NCI-H510A (cell line): ENCODE results near the gene DGKI.

ENCODE experiments used
- DNase-seq: peaks from one replicate; lab custom pipeline; 2025; lab: John Stamatoyannopoulos, UW

Gene DGKI

GRCh38 chr7:137787301-137787976 is 59.3 kb downstream of the DGKI start:
- DNase-seq: no peak

- no peak for DNase-seq
Measured at GRCh38 chr7:137778511-137778910, 68.3 kb downstream of the DGKI start.

- no peak for DNase-seq
Measured at GRCh38 chr7:137774793-137775201, 72.0 kb downstream of the DGKI start.

GRCh38 chr7:137772748-137773147 is 74.0 kb downstream of the DGKI start:
- DNase-seq: no peak

GRCh38 chr7:137772316-137772715 is 74.5 kb downstream of the DGKI start:
- no peak for DNase-seq

- DNase-seq: no peak
Measured at GRCh38 chr7:137771679-137772078, 75.1 kb downstream of the DGKI start.

GRCh38 chr7:137771273-137771672 is 75.5 kb downstream of the DGKI start:
- DNase-seq: no peak

- no peak for DNase-seq
Measured at GRCh38 chr7:137768366-137768765, 78.4 kb downstream of the DGKI start.

GRCh38 chr7:137762334-137762733 is 84.4 kb downstream of the DGKI start:
- DNase-seq: no peak

GRCh38 chr7:137760111-137760510 is 86.7 kb downstream of the DGKI start:
- no peak for DNase-seq

- no peak for DNase-seq
Measured at GRCh38 chr7:137757146-137757925, 89.4 kb downstream of the DGKI start.

- no peak for DNase-seq
Measured at GRCh38 chr7:137755846-137756651, 90.7 kb downstream of the DGKI start.

- DNase-seq: no peak
Measured at GRCh38 chr7:137755427-137755826, 91.3 kb downstream of the DGKI start.

- DNase-seq: no peak
Measured at GRCh38 chr7:137753948-137754851, 92.6 kb downstream of the DGKI start.

- DNase-seq: no peak
Measured at GRCh38 chr7:137753575-137753947, 93.2 kb downstream of the DGKI start.

- no peak for DNase-seq
Measured at GRCh38 chr7:137753067-137753466, 93.7 kb downstream of the DGKI start.

- DNase-seq: no peak
Measured at GRCh38 chr7:137751361-137752009, 95.3 kb downstream of the DGKI start.

GRCh38 chr7:137747359-137748031 is 99.3 kb downstream of the DGKI start:
- DNase-seq: no peak

GRCh38 chr7:137743021-137743420 is 103.8 kb downstream of the DGKI start:
- DNase-seq: no peak

- no peak for DNase-seq
Measured at GRCh38 chr7:137742051-137742450, 104.7 kb downstream of the DGKI start.

- DNase-seq: no peak
Measured at GRCh38 chr7:137741443-137741842, 105.3 kb downstream of the DGKI start.
